ENCODE results near the gene CSK. TPM values are rescaled to one million over a fixed set of nuclear protein-coding genes. Genes with fewer than 3 reads are reported as not detected.

Gene CSK
- total and polyA plus RNA-seq, 3 donors from 2014 or later, result 41.5 to 45.6 (median 43.1) TPM

DNA sequence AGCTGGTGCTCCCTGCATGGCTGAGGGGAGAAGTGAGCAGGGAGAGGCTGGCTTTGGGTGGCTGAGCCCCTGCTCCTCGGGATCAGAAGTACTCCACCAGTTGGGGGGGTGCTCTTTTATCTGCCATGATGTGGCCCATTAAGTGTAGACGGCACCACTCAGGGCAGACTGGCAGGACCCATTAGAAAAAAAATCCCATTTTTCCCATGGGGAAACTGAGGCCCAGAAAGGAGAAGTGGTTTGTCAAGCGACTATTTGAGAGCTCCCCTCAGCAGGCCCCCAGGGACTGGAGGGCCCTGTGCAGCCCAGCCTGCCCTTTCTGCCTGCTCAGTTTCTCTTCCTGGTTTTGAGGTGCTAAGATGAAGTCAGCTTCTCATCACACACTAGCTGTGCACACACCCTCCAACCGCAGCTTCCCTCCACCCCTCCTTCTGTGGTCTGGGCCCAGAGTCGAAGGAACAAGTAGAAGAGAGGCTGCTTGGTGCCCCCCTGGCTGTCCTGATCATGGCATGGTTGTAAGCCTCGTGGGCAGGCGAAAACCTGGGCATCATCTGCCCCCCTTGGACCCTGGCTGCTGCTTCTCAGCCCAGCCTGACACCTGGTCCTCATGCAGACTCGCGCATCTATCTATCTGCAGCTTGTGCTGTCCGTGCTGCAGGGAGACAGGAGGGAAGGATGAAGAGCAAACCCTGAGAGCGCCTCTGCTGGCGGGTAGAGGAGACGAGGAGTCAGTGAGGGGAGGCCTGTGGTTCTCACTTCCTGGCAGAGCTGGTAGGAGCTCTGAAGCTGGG, 5.6 kb downstream of the CSK start:
- no peak for TF ChIP-seq POLR2A (IDR thresholded peaks at IDR 0.05)
- TF ChIP-seq, protein P1, sequence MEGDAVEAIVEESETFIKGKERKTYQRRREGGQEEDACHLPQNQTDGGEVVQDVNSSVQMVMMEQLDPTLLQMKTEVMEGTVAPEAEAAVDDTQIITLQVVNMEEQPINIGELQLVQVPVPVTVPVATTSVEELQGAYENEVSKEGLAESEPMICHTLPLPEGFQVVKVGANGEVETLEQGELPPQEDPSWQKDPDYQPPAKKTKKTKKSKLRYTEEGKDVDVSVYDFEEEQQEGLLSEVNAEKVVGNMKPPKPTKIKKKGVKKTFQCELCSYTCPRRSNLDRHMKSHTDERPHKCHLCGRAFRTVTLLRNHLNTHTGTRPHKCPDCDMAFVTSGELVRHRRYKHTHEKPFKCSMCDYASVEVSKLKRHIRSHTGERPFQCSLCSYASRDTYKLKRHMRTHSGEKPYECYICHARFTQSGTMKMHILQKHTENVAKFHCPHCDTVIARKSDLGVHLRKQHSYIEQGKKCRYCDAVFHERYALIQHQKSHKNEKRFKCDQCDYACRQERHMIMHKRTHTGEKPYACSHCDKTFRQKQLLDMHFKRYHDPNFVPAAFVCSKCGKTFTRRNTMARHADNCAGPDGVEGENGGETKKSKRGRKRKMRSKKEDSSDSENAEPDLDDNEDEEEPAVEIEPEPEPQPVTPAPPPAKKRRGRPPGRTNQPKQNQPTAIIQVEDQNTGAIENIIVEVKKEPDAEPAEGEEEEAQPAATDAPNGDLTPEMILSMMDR (IDR thresholded peaks at IDR 0.05), result peak in 1 of 3 experiments; percentile 10
- DNase-seq, result peak; percentile 73

DNA sequence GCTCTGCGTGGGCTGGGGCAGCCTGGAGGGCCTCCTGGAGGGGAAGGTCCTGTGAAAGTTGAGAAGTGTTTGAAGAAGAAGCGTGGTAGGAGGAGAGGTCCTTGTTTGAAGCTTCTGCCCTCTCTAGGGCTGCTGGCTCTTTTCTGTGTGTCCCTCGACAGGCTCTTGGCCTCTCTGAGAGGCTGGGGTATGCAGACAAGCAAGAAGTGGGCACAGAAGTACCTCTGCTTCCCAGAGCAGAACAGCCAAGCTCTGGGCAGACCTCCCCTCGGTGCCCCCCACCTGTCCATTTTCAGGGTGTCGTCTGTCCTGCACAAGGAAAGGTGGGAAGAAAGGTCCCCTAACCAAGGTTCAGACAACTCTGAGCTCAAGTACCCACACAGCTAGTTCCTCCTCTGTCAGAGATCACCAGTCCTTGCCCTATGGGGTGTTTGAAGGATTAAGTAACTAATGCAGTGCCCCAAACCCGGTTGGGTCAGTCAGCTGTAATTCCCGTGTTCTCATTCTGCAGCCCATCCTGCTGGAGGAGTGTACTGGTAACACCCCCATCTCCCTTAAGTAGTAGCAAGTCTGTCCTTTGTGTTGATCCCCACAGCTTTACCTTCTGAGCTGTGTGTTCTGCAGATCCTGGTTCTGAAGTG, 6.3 kb downstream of the CSK start:
- no peak for DNase-seq
- intact Hi-C loops (cut with DNase I; ENCODE audit: low total_unique reads), result no loop called here
- TF ChIP-seq, protein P1 (IDR thresholded peaks at IDR 0.05), result no peak
- no peak for TF ChIP-seq POLR2A (IDR thresholded peaks at IDR 0.05)
- Histone ChIP-seq H3K9me3 (no peaks in the 10 kb centered on the region), H3K4me3 (no peak overlapping the region), H3K27me3 (no peaks in the 10 kb centered on the region), H3K4me1 (peaks cover 37% of the 10 kb centered on the region), H3K36me3 (ENCODE audit: low read depth, missing control alignments) (no peaks in the 10 kb centered on the region), H3K27ac (peak overlapping the region in 1 of 2 donors; percentile 36)
- 65 to 68% methylated on average over 5 to 7 of the region's 7 CpGs for WGBS, 2 donors

More for the DNA sequence above, 5.6 kb downstream of the CSK start:
- no peaks in the 10 kb centered on the region for H3K36me3 ChIP-seq (ENCODE audit: low read depth, missing control alignments)
- no peaks in the 10 kb centered on the region for H3K9me3 ChIP-seq
- peak overlapping the region in 1 of 2 donors; percentile 36 for H3K27ac ChIP-seq
- no peak overlapping the region for H3K4me3 ChIP-seq
- H3K27me3 ChIP-seq, result no peaks in the 10 kb centered on the region
- peaks cover 44% of the 10 kb centered on the region for H3K4me1 ChIP-seq
- intact Hi-C loops (cut with DNase I; ENCODE audit: low total_unique reads), result no loop called here
- WGBS, 2 donors, result 64 to 75% methylated on average over 10 to 13 of the region's 13 CpGs

DNA sequence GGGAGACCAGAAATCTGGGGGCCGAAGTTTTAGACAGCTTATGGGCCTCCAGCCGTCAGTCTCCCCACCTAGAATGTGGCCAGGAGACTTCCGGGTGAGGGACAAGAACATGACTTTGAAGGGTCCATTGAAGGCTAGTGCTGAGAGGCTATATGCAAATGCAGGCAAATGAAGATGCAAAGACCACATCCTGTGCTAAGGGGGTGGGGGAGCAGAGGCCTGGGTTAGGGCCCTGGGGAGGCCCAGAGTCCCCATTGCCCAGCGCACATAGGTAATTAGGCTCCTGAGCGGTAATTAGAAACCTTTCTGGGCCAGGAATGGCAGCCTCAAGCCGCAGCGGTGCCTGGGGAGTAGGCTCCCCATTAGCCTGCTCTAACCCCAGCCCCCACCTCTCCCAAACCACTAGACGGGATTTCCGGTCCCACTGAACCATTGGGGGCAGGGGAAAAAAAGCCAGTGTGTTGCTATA, 6.8 kb downstream of the CSK start:
- Histone ChIP-seq H3K36me3 (ENCODE audit: low read depth, missing control alignments) (no peaks in the 10 kb centered on the region), H3K4me1 (peaks cover 32% of the 10 kb centered on the region), H3K4me3 (no peak overlapping the region), H3K27me3 (no peaks in the 10 kb centered on the region), H3K9me3 (no peaks in the 10 kb centered on the region), H3K27ac (no peak overlapping the region)
- TF ChIP-seq POLR2A (IDR thresholded peaks at IDR 0.05), result no peak
- TF ChIP-seq, protein P1 (IDR thresholded peaks at IDR 0.05), result no peak
- intact Hi-C loops (cut with DNase I; ENCODE audit: low total_unique reads), result no loop called here
- WGBS, 2 donors, result 71 to 77% methylated on average over 9 of the region's 9 CpGs
- DNase-seq, result no peak

DNA sequence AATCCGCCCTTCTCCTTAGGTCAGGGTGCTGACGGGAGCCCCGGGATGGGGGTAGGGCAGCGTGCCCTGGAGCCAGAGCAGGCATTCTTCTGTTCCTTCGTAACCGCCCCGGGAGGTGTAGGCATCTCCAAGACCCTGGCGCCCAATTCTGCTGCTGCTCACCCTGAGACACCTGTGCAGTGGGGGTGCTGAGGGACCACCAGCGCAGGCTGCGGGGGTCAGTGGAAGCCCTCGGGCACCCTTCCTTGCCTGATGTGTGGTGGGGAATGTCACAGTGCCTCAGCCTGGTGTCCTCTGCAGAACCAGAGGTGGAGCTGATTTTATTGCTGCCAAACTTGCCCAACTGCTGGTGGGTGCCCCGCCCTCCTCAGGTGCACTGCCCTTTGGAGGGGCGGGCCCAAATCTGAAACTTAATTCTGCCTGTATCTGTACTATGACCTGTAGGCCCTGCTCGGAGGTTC, 7.3 kb downstream of the CSK start:
- Histone ChIP-seq H3K4me3 (no peak overlapping the region), H3K4me1 (peaks cover 30% of the 10 kb centered on the region), H3K9me3 (no peaks in the 10 kb centered on the region), H3K27ac (peak overlapping the region in 1 of 2 donors; percentile 32), H3K36me3 (ENCODE audit: low read depth, missing control alignments) (no peaks in the 10 kb centered on the region), H3K27me3 (no peaks in the 10 kb centered on the region)
- intact Hi-C loops (cut with DNase I; ENCODE audit: low total_unique reads), result no loop called here
- no peak for TF ChIP-seq POLR2A (IDR thresholded peaks at IDR 0.05)
- TF ChIP-seq, protein P1 (IDR thresholded peaks at IDR 0.05), result no peak
- 80 to 87% methylated on average over 9 to 14 of the region's 14 CpGs for WGBS, 2 donors
- no peak for DNase-seq
